Measurements from ENCODE around the gene EPN2.

GRCh38 chr17:19237389-19238166, 412 bp downstream of the EPN2 start:
- peak in 1 of 2 donors; percentile 46 for TF ChIP-seq POLR2AphosphoS5 (IDR thresholded peaks at IDR 0.05)
- TF ChIP-seq, protein P1, sequence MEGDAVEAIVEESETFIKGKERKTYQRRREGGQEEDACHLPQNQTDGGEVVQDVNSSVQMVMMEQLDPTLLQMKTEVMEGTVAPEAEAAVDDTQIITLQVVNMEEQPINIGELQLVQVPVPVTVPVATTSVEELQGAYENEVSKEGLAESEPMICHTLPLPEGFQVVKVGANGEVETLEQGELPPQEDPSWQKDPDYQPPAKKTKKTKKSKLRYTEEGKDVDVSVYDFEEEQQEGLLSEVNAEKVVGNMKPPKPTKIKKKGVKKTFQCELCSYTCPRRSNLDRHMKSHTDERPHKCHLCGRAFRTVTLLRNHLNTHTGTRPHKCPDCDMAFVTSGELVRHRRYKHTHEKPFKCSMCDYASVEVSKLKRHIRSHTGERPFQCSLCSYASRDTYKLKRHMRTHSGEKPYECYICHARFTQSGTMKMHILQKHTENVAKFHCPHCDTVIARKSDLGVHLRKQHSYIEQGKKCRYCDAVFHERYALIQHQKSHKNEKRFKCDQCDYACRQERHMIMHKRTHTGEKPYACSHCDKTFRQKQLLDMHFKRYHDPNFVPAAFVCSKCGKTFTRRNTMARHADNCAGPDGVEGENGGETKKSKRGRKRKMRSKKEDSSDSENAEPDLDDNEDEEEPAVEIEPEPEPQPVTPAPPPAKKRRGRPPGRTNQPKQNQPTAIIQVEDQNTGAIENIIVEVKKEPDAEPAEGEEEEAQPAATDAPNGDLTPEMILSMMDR (IDR thresholded peaks at IDR 0.05): peak in 5 of 6 experiments; percentile 23 to 69 (median 60)
